PFSK-1 (cell line): ENCODE data around the gene INPP5D.

Source experiments
- FOXP2 ChIP-seq: optimal IDR thresholded peaks from 2 replicates; pipeline ENCODE3; 2011; ENCODE audit warnings: borderline replicate concordance, control low read depth, inconsistent platforms; ENCODE audit not compliant: insufficient read depth; ENCODE audit errors: extremely low read length, extremely low read depth
- POLR2AphosphoS5 ChIP-seq: IDR thresholded peaks from 2 replicates; pipeline ENCODE4 v1.6.1; 2012; ENCODE audit warnings: low read depth, mild to moderate bottlenecking, control low read depth, low read length, moderate library complexity
- SIN3A ChIP-seq: IDR thresholded peaks from 2 replicates; pipeline ENCODE4 v1.6.1; 2012; ENCODE audit warnings: mild to moderate bottlenecking, low read length, moderate library complexity, borderline replicate concordance; ENCODE audit not compliant: insufficient read depth
- TAF1 ChIP-seq: IDR thresholded peaks from 2 replicates; pipeline ENCODE4 v1.6.1; 2012; ENCODE audit warnings: low read length, control low read depth, borderline replicate concordance; ENCODE audit not compliant: insufficient read depth
- TF ChIP-seq, protein P1 (sequence below), 2 experiments: IDR thresholded peaks; 2 replicates each; pipeline versions ENCODE4 v1.6.1 to v1.8.0; 2011 to 2012; ENCODE audit warnings: low read depth in 2 of 2, low read length in 2 of 2, control low read depth in 1 of 2, inconsistent platforms in 1 of 2, mild to moderate bottlenecking in 1 of 2, moderate library complexity in 1 of 2; ENCODE audit not compliant: insufficient read depth in 1 of 2

The INPP5D gene

DNA sequence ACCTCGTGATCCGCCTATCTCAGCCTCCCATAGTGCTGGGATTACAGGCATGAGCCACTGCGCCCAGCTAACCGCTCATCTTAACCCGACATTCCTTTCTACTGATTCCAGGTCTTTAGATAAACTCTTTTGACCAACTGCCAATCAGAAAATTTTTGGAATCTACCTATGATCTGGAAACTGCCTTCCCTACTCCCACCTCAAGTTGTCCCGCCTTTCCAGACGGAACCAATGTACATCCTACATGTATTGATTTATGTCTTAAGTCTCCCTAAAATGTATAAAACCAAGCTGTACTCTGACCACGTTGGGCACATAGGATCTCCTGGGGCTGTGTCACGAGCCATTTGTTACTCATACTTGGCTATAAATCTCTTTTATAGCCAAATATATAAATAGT, 30.8 kb upstream of the INPP5D start:
- TF ChIP-seq, protein P1, sequence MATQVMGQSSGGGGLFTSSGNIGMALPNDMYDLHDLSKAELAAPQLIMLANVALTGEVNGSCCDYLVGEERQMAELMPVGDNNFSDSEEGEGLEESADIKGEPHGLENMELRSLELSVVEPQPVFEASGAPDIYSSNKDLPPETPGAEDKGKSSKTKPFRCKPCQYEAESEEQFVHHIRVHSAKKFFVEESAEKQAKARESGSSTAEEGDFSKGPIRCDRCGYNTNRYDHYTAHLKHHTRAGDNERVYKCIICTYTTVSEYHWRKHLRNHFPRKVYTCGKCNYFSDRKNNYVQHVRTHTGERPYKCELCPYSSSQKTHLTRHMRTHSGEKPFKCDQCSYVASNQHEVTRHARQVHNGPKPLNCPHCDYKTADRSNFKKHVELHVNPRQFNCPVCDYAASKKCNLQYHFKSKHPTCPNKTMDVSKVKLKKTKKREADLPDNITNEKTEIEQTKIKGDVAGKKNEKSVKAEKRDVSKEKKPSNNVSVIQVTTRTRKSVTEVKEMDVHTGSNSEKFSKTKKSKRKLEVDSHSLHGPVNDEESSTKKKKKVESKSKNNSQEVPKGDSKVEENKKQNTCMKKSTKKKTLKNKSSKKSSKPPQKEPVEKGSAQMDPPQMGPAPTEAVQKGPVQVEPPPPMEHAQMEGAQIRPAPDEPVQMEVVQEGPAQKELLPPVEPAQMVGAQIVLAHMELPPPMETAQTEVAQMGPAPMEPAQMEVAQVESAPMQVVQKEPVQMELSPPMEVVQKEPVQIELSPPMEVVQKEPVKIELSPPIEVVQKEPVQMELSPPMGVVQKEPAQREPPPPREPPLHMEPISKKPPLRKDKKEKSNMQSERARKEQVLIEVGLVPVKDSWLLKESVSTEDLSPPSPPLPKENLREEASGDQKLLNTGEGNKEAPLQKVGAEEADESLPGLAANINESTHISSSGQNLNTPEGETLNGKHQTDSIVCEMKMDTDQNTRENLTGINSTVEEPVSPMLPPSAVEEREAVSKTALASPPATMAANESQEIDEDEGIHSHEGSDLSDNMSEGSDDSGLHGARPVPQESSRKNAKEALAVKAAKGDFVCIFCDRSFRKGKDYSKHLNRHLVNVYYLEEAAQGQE (IDR thresholded peaks at IDR 0.05; ENCODE audit: insufficient read depth in 1 of 2, low read depth in 2 of 2, low read length in 2 of 2), result no peak
- TF ChIP-seq SIN3A (no peak), POLR2AphosphoS5 (no peak), TAF1 (no peak), FOXP2 (no peak)

DNA sequence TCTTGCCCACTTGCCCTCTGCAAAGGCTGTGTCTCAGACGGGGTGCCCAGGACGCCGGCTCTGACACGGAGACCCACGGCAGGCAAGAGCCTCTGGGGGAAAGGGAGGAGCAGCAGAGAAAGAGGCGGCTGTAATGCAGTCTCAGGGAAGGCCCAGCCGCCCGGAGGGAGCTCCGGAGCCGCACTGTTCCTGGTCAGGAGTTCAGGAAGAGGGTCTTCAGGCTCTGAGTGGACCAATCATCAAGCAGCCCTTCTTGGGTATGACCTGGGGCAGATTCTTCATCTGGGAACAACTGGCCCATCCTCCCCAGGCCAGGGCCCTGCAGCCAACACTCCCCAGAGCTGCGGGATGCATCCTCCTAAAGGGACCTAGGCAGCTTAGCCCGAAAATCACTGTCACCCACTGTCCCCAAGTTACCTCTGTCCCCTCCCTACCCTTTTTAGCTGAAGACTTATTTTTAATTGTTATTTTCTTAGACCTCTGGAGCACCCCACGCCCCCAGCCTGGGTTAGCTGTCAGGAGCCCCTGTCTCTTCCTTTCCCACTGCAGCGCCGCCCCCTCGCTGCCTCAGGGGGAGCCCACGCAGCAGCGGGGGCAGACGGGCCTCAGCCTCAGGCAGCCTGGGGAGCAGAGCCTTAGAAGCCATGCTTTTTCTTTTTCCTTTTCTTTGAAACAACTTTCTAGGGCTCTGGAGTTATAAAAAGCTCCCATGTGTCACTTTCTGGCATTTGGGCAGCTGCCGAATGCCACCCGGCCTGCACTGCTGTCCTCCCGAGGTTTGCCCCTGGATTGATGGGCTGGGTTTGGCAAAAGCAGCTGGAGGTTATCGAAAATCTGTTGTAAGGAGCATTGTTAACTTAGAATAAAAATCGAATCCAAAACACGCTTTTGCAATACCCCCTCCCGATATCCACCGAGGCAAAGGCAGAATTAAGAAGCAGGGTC, 28.3 kb upstream of the INPP5D start:
- TF ChIP-seq TAF1 (no peak), POLR2AphosphoS5 (no peak), FOXP2 (no peak), SIN3A (no peak)
- TF ChIP-seq, protein P1 (IDR thresholded peaks at IDR 0.05; ENCODE audit: insufficient read depth in 1 of 2, low read depth in 2 of 2, low read length in 2 of 2), result no peak

DNA sequence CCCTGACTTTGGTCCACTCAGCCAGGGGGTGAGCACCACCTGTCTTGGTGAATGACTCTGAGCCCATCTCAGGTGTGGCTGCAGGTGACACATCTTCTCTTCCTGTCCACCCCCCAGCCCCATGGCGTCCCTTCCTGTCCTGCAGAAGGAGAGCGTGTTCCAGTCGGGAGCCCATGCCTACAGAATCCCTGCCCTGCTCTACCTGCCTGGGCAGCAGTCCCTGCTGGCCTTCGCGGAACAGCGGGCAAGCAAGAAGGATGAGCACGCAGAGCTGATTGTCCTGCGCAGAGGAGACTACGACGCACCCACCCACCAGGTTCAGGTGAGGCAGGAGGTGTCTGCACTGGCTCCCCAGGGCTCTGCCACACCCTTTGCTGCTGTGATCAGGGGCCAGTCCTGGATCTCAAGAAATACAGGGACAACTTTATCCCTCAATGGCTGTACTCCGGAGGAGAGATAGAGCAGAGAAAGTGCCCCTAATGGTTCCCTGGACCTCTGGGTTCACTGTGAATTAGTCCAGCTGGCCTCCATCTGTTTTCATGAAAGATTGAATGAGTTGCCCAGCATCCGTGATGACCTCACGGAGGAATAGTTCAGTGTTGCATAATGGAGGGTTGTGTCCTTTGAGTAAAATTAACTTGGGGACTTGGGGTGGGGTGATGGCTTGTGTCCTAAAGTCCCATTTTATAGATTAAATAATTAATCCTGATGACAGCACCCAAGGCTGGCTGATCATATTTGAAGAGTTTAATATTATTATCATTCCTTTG, 27.4 kb upstream of the INPP5D start, which contains the start of gene NEU2:
Gene NEU2, plus strand, starts transcription at position 122 of the 770 bp plus-strand sequence. Its CDS starts 0 bp downstream, at position 122.
- TF ChIP-seq SIN3A (no peak), TAF1 (no peak), FOXP2 (no peak), POLR2AphosphoS5 (no peak)
- TF ChIP-seq, protein P1 (IDR thresholded peaks at IDR 0.05; ENCODE audit: insufficient read depth in 1 of 2, low read depth in 2 of 2, low read length in 2 of 2), result no peak

DNA sequence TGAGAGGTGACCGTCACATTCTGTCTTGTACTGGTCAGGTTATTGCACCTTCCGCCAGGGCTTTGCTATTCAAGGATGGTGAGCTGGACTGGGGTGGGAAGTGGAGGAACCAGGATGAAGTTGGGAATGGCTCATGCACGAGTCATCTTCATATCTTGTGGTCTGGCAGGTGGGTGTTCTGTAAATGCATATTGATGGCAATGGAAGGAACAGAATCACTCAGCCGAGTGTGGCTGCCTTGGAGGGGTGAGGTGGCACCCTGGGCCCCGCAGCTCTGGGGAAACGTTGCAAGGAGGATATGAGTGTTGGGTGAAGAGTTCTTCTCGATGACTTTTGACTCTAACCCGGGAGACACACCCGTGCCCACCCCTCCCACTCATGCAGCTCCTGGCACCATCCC, 26.5 kb upstream of the INPP5D start:
- no peak for TF ChIP-seq POLR2AphosphoS5
- no peak for TF ChIP-seq FOXP2
- TF ChIP-seq SIN3A, result no peak
- TF ChIP-seq, protein P1 (IDR thresholded peaks at IDR 0.05; ENCODE audit: insufficient read depth in 1 of 2, low read depth in 2 of 2, low read length in 2 of 2), result no peak
- TF ChIP-seq TAF1, result no peak
